ENCODE measurements around the gene LIPG. TPM values are rescaled to one million over a fixed set of nuclear protein-coding genes. Genes with fewer than 3 reads are reported as not detected.
A peak's percentile ranks its signal among the peaks of the same experiment; 100 is the strongest.

The LIPG gene
- total and polyA plus RNA-seq, 2 of the 13 experiments (the other 11 are each of a cell fraction or from before 2014, with no cell fraction given): 0.96 to 10.8 TPM

DNA sequence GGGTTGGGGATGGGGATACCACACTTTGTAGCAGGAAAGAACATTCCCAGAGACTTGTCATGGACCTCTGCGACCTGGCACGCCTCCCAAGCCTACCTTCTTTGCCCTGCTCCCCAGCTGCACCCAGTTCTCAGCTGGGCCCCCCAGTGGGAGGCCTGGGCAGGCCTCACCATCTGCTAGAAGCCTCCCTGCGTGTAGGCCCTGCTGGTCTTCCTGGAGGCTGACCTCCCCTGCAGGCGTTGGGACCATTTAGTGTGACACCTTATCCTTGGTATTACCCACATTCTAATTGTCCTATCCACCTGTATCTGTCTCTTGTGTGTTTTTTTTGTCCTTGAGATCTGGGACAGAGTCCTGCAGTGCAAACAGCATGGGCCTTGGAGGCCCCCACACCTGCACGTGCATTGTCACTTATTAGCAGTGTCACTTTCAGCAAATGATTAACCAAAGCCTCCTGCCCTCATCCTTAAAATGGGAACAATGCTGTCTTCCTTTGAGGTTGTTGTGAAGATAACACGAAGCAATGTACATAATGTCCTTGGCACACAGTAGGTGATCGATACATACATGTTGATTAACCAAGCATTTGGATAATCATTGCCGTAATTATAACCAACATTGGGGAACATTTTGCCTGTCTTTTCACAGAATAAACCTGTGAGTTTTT lies 77.2 kb downstream of the LIPG start (continued):
- TF ChIP-seq JUN (CRISPR knock-in tag; IDR thresholded peaks at IDR 0.05) (peak; percentile 26; the same call in 1 of the 2 replicates), ZNF558 (CRISPR knock-in tag; IDR thresholded peaks at IDR 0.05; ENCODE audit: borderline replicate concordance) (0 out of 2 replicates have a peak, but pooled peaks have one; percentile 21), ZNF552 (CRISPR knock-in tag; IDR thresholded peaks at IDR 0.05; ENCODE audit: borderline replicate concordance) (0 out of 2 replicates have a peak, but pooled peaks have one; percentile 64), GATAD1 (CRISPR knock-in tag; IDR thresholded peaks at IDR 0.05) (no peak), POGZ (CRISPR knock-in tag; IDR thresholded peaks at IDR 0.05) (peak; percentile 54; the same call in 1 of the 2 replicates), ZNF280D (CRISPR knock-in tag; IDR thresholded peaks at IDR 0.05) (no peak), CTCF (CRISPR knock-in tag; IDR thresholded peaks at IDR 0.05) (0 out of 2 replicates have a peak, but pooled peaks have one; percentile 19), GMEB2 (CRISPR knock-in tag; IDR thresholded peaks at IDR 0.05; ENCODE audit: low read depth) (no peak), NFIC (IDR thresholded peaks at IDR 0.05; ENCODE audit: low read length) (peak; percentile 76; the same call in 1 of the 2 replicates), KDM5B (CRISPR knock-in tag; IDR thresholded peaks at IDR 0.05; ENCODE audit: borderline replicate concordance) (peak; percentile 64; the same call in 1 of the 2 replicates), ZNF770 (CRISPR knock-in tag; IDR thresholded peaks at IDR 0.05) (peak; percentile 93), PHF20 (CRISPR knock-in tag; IDR thresholded peaks at IDR 0.05) (no peak), KDM5A (IDR thresholded peaks at IDR 0.05; ENCODE audit: borderline replicate concordance, low read length) (no peak), JDP2 (CRISPR knock-in tag; IDR thresholded peaks at IDR 0.05; ENCODE audit: borderline replicate concordance) (peak; percentile 55; the same call in 1 of the 2 replicates), IRF1 (CRISPR knock-in tag; IDR thresholded peaks at IDR 0.05; ENCODE audit: low read depth) (no peak), ZNF451 (CRISPR knock-in tag; IDR thresholded peaks at IDR 0.05) (no peak)
- TF ChIP-seq, protein P1, sequence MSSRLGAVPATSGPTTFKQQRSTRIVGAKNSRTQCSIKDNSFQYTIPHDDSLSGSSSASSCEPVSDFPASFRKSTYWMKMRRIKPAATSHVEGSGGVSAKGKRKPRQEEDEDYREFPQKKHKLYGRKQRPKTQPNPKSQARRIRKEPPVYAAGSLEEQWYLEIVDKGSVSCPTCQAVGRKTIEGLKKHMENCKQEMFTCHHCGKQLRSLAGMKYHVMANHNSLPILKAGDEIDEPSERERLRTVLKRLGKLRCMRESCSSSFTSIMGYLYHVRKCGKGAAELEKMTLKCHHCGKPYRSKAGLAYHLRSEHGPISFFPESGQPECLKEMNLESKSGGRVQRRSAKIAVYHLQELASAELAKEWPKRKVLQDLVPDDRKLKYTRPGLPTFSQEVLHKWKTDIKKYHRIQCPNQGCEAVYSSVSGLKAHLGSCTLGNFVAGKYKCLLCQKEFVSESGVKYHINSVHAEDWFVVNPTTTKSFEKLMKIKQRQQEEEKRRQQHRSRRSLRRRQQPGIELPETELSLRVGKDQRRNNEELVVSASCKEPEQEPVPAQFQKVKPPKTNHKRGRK (CRISPR knock-in tag; IDR thresholded peaks at IDR 0.05): no peak
